A549 (cell line): Measurements from ENCODE around the gene TMEM240.

ENCODE experiments used
- CBX2 ChIP-seq: fragments of 200-600 bp; sonication (generic); IDR thresholded peaks from 2 replicates; pipeline ENCODE4 v1.6.1; 2016; ENCODE audit warnings: low read depth, mild to moderate bottlenecking, borderline replicate concordance
- CEBPB ChIP-seq, 2 experiments: fragments of >200 bp in 1 of 2; sonication (Bioruptor Twin) in 1 of 2; formaldehyde crosslinking in 1 of 2; IDR thresholded peaks; 2 replicates each; pipeline ENCODE4 v1.6.1; 2012 to 2016
- EHMT2 ChIP-seq: fragments of 200-600 bp; sonication (generic); IDR thresholded peaks from 2 replicates; pipeline ENCODE4 v1.6.1; 2016; ENCODE audit warnings: antibody characterized with exemption, low read depth, mild to moderate bottlenecking, moderate library complexity
- EP300 ChIP-seq, 2 experiments: fragments of >200 bp; sonication (Bioruptor Twin); formaldehyde crosslinking; IDR thresholded peaks; 2 replicates in 1 of 2; 3 replicates in 1 of 2; pipeline ENCODE4 v1.6.1; 2016 to 2017
- ESRRA ChIP-seq: fragments of 150-350 bp; IDR thresholded peaks from 2 replicates; pipeline ENCODE4 v1.6.1; 2014; ENCODE audit warnings: mild to moderate bottlenecking, low read length, borderline replicate concordance
- HOXA7 ChIP-seq: fragments of 250-450 bp; sonication (Bioruptor Pico); IDR thresholded peaks from 2 replicates; pipeline ENCODE4 v1.5.0; 2020; ENCODE audit warnings: mild to moderate bottlenecking, moderate library complexity
- MAX ChIP-seq: IDR thresholded peaks from 2 replicates; pipeline ENCODE4 v1.6.1; 2012
- POLR2A ChIP-seq: IDR thresholded peaks from 2 replicates; pipeline ENCODE4 v1.6.1; 2012; ENCODE audit warnings: mild to moderate bottlenecking, low read length
- RAD21 ChIP-seq, 2 experiments: fragments of >200 bp in 1 of 2; sonication (Bioruptor Twin) in 1 of 2; formaldehyde crosslinking in 1 of 2; IDR thresholded peaks in 1 of 2; conservative IDR thresholded peaks in 1 of 2; 2 replicates in 1 of 2; 3 replicates in 1 of 2; pipeline ENCODE4 v1.6.1; 2012 to 2018; ENCODE audit warnings: inconsistent platforms in 1 of 2
- RNF2 ChIP-seq: fragments of 200-600 bp; sonication (generic); IDR thresholded peaks from 2 replicates; pipeline ENCODE4 v1.6.1; 2016; ENCODE audit warnings: low read depth, mild to moderate bottlenecking, antibody characterized with exemption, moderate library complexity, borderline replicate concordance
- TF ChIP-seq, protein P1 (sequence below): fragments of >200 bp; sonication (Bioruptor Twin); formaldehyde crosslinking; IDR thresholded peaks from 3 replicates; pipeline ENCODE4 v1.5.1; 2016

- TF ChIP-seq, protein P1, sequence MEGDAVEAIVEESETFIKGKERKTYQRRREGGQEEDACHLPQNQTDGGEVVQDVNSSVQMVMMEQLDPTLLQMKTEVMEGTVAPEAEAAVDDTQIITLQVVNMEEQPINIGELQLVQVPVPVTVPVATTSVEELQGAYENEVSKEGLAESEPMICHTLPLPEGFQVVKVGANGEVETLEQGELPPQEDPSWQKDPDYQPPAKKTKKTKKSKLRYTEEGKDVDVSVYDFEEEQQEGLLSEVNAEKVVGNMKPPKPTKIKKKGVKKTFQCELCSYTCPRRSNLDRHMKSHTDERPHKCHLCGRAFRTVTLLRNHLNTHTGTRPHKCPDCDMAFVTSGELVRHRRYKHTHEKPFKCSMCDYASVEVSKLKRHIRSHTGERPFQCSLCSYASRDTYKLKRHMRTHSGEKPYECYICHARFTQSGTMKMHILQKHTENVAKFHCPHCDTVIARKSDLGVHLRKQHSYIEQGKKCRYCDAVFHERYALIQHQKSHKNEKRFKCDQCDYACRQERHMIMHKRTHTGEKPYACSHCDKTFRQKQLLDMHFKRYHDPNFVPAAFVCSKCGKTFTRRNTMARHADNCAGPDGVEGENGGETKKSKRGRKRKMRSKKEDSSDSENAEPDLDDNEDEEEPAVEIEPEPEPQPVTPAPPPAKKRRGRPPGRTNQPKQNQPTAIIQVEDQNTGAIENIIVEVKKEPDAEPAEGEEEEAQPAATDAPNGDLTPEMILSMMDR = no peak
- TF ChIP-seq RNF2 (no peak), RAD21 (conservative IDR thresholded peaks at IDR 0.05 in 1 of 2, IDR thresholded peaks at IDR 0.05 in 1 of 2) (no peak), EP300 (IDR thresholded peaks at IDR 0.05) (no peak), HOXA7 (CRISPR knock-in tag) (no peak), POLR2A (no peak), ESRRA (no peak), CEBPB (IDR thresholded peaks at IDR 0.05) (no peak), MAX (no peak), CBX2 (no peak), EHMT2 (no peak)
These were observed 5.7 kb upstream of the TMEM240 start for GRCh38 chr1:1545946-1546737.
